ENCODE data around the gene TNFRSF4.

TNFRSF4 gene

GRCh38 chr1:1245178-1245816 is 31.3 kb upstream of the TNFRSF4 start:
- DNase-seq (ENCODE audit: low read depth in 2 of 2), result no peak

GRCh38 chr1:1244192-1244811 is 30.3 kb upstream of the TNFRSF4 start:
- DNase-seq (ENCODE audit: low read depth in 2 of 2), result no peak

- DNase-seq (ENCODE audit: low read depth in 2 of 2), result no peak
These were observed 29.8 kb upstream of the TNFRSF4 start for GRCh38 chr1:1243807-1244191.

- DNase-seq (ENCODE audit: low read depth in 2 of 2), result no peak
These were observed 29.3 kb upstream of the TNFRSF4 start for GRCh38 chr1:1243266-1243660.

- DNase-seq (ENCODE audit: low read depth in 2 of 2), result no peak
These were observed 28.7 kb upstream of the TNFRSF4 start for GRCh38 chr1:1242461-1243265.

GRCh38 chr1:1241588-1242219 is 27.8 kb upstream of the TNFRSF4 start:
- DNase-seq (ENCODE audit: low read depth in 2 of 2), result no peak

- DNase-seq (ENCODE audit: low read depth in 2 of 2), result no peak
These were observed 27.1 kb upstream of the TNFRSF4 start for GRCh38 chr1:1240822-1241587.

GRCh38 chr1:1240348-1240732 is 26.4 kb upstream of the TNFRSF4 start:
- DNase-seq (ENCODE audit: low read depth in 2 of 2), result no peak

GRCh38 chr1:1239614-1240347 is 25.8 kb upstream of the TNFRSF4 start:
- no peak for DNase-seq (ENCODE audit: low read depth in 2 of 2)

- DNase-seq (ENCODE audit: low read depth in 2 of 2), result no peak
These were observed 25.3 kb upstream of the TNFRSF4 start for GRCh38 chr1:1239227-1239613.

GRCh38 chr1:1238702-1239178 is 24.8 kb upstream of the TNFRSF4 start:
- no peak for DNase-seq (ENCODE audit: low read depth in 2 of 2)

- DNase-seq (ENCODE audit: low read depth in 2 of 2), result no peak
These were observed 24.1 kb upstream of the TNFRSF4 start for GRCh38 chr1:1237874-1238701.

- no peak for DNase-seq (ENCODE audit: low read depth in 2 of 2)
These were observed 23.3 kb upstream of the TNFRSF4 start for GRCh38 chr1:1236945-1237873.

GRCh38 chr1:1236176-1236763 is 22.3 kb upstream of the TNFRSF4 start:
- DNase-seq (ENCODE audit: low read depth in 2 of 2), result no peak

GRCh38 chr1:1235016-1235744 is 21.2 kb upstream of the TNFRSF4 start:
- DNase-seq (ENCODE audit: low read depth in 2 of 2), result no peak

- DNase-seq (ENCODE audit: low read depth in 2 of 2), result no peak
These were observed 20.3 kb upstream of the TNFRSF4 start for GRCh38 chr1:1234180-1234808.

GRCh38 chr1:1233567-1233892 is 19.6 kb upstream of the TNFRSF4 start:
- no peak for DNase-seq (ENCODE audit: low read depth in 2 of 2)
